Measurements from ENCODE around the gene GLTP. TPM values are rescaled to one million over a fixed set of nuclear protein-coding genes. Genes with fewer than 3 reads are reported as not detected.

The GLTP gene
- total and polyA plus RNA-seq, 4 experiments from 2014 or later: 23.6 to 48.1 (median 24.0) TPM

- Histone ChIP-seq H3K9me3 (ENCODE audit: control insufficient read depth in 1 of 2, low read length in 2 of 2) (no peaks in the 10 kb centered on the region), H3K27ac (ENCODE audit: low read depth, low read length) (no peak overlapping the region), H3K4me3 (ENCODE audit: low read length in 2 of 2) (no peak overlapping the region), H3K27me3 (ENCODE audit: insufficient read depth, low read length) (no peaks in the 10 kb centered on the region), H3K36me3 (ENCODE audit: insufficient read depth, low read length) (peaks cover 67% of the 10 kb centered on the region), H3K4me1 (ENCODE audit: insufficient read depth, low read length) (no peaks in the 10 kb centered on the region)
- Mint-ChIP-seq H3K27me3 (no peaks in the 10 kb centered on the region), H3K36me3 (peaks cover 59 to 90% of the 10 kb centered on the region in 2 donors), H3K27ac (peak overlapping the region in 2 of 7 donors; percentile 38 to 89), H3K4me1 (peaks cover 0 to 3% (median 0%) of the 10 kb centered on the region in 4 donors), H3K4me3 (no peak overlapping the region), H3K9me3 (no peaks in the 10 kb centered on the region)
- no peak for DNase-seq
- POLR2A ChIA-PET (ENCODE audit: partially characterized antibody): no interaction called here
- CTCF ChIA-PET (ENCODE audit: partially characterized antibody): interaction anchor here (0.6 to 1.6 kb wide), 2 partner anchors 63 to 71 kb away, joined by 4 to 5 read pairs; no protein-coding TSS in a partner anchor
- intact Hi-C loops (cut with micrococcal nuclease): no loop called here
Observed at GRCh38 chr12:109916045-109916444, 35.7 kb upstream of the GLTP start.

- Histone ChIP-seq H3K36me3 (ENCODE audit: insufficient read depth, low read length) (peaks cover 65% of the 10 kb centered on the region), H3K9me3 (ENCODE audit: control insufficient read depth in 1 of 2, low read length in 2 of 2) (no peaks in the 10 kb centered on the region), H3K27me3 (ENCODE audit: insufficient read depth, low read length) (no peaks in the 10 kb centered on the region), H3K27ac (ENCODE audit: low read depth, low read length) (no peak overlapping the region), H3K4me3 (ENCODE audit: low read length in 2 of 2) (no peak overlapping the region), H3K4me1 (ENCODE audit: insufficient read depth, low read length) (no peaks in the 10 kb centered on the region)
- H3K4me3 Mint-ChIP-seq: no peak overlapping the region
- H3K4me1 Mint-ChIP-seq: peaks cover 0 to 4% (median 0%) of the 10 kb centered on the region in 4 donors
- POLR2A ChIA-PET (ENCODE audit: partially characterized antibody): no interaction called here
- H3K36me3 Mint-ChIP-seq: peaks cover 58 to 90% of the 10 kb centered on the region in 2 donors
- CTCF ChIA-PET (ENCODE audit: partially characterized antibody): interaction anchor here (0.6 to 1.6 kb wide), 2 partner anchors 64 to 70 kb away, joined by 4 to 5 read pairs; no protein-coding TSS in a partner anchor
- no peak for DNase-seq
- H3K9me3 Mint-ChIP-seq: no peaks in the 10 kb centered on the region
- no peaks in the 10 kb centered on the region for H3K27me3 Mint-ChIP-seq
- H3K27ac Mint-ChIP-seq: peak overlapping the region in 3 of 7 donors; percentile 38 to 89 (median 85)
- intact Hi-C loops (cut with micrococcal nuclease): no loop called here
Observed at GRCh38 chr12:109915171-109916040, 35.1 kb upstream of the GLTP start.

- Mint-ChIP-seq H3K4me3 (no peak overlapping the region), H3K4me1 (peaks cover 0 to 4% (median 0%) of the 10 kb centered on the region in 4 donors), H3K36me3 (peaks cover 52 to 82% of the 10 kb centered on the region in 2 donors), H3K27me3 (no peaks in the 10 kb centered on the region), H3K9me3 (no peaks in the 10 kb centered on the region), H3K27ac (peak overlapping the region in 3 of 7 donors; percentile 36 to 44 (median 43))
- no peaks in the 10 kb centered on the region for H3K4me1 ChIP-seq (ENCODE audit: insufficient read depth, low read length)
- no peaks in the 10 kb centered on the region for H3K9me3 ChIP-seq (ENCODE audit: control insufficient read depth in 1 of 2, low read length in 2 of 2)
- ChIA-PET CTCF (ENCODE audit: partially characterized antibody) (interaction anchor here (2.4 kb wide), 1 partner anchor 61 kb away, joined by 7 read pairs; no protein-coding TSS in a partner anchor), POLR2A (ENCODE audit: partially characterized antibody) (no interaction called here)
- H3K36me3 ChIP-seq (ENCODE audit: insufficient read depth, low read length): peaks cover 56% of the 10 kb centered on the region
- no peaks in the 10 kb centered on the region for H3K27me3 ChIP-seq (ENCODE audit: insufficient read depth, low read length)
- DNase-seq: no peak
- no peak overlapping the region for H3K4me3 ChIP-seq (ENCODE audit: low read length in 2 of 2)
- intact Hi-C loops (cut with micrococcal nuclease): no loop called here
- no peak overlapping the region for H3K27ac ChIP-seq (ENCODE audit: low read depth, low read length)
Observed at GRCh38 chr12:109914461-109914860, 34.1 kb upstream of the GLTP start.

GRCh38 chr12:109912855-109913321 lies 32.5 kb upstream of the GLTP start:
- Histone ChIP-seq H3K9me3 (ENCODE audit: control insufficient read depth in 1 of 2, low read length in 2 of 2) (no peaks in the 10 kb centered on the region), H3K36me3 (ENCODE audit: insufficient read depth, low read length) (peaks cover 64% of the 10 kb centered on the region), H3K27ac (ENCODE audit: low read depth, low read length) (no peak overlapping the region), H3K4me3 (ENCODE audit: low read length in 2 of 2) (no peak overlapping the region), H3K27me3 (ENCODE audit: insufficient read depth, low read length) (no peaks in the 10 kb centered on the region), H3K4me1 (ENCODE audit: insufficient read depth, low read length) (no peaks in the 10 kb centered on the region)
- CTCF ChIA-PET (ENCODE audit: partially characterized antibody): interaction anchor here (0.7 to 2.4 kb wide), 4 partner anchors 13 to 68 kb away, joined by 3 to 7 read pairs (median 4); no protein-coding TSS in a partner anchor
- DNase-seq: no peak
- H3K4me1 Mint-ChIP-seq: peaks cover 0 to 4% (median 0%) of the 10 kb centered on the region in 4 donors
- H3K27me3 Mint-ChIP-seq: no peaks in the 10 kb centered on the region
- intact Hi-C loops (cut with micrococcal nuclease): no loop called here
- peak overlapping the region in 3 of 7 donors; percentile 51 to 73 (median 65) for H3K27ac Mint-ChIP-seq
- H3K36me3 Mint-ChIP-seq: peaks cover 61 to 84% of the 10 kb centered on the region in 2 donors
- H3K4me3 Mint-ChIP-seq: no peak overlapping the region
- H3K9me3 Mint-ChIP-seq: no peaks in the 10 kb centered on the region
- POLR2A ChIA-PET (ENCODE audit: partially characterized antibody): no interaction called here

- peak in 1 of 5 donors; percentile 8 for DNase-seq
- peaks cover 64% of the 10 kb centered on the region for H3K36me3 ChIP-seq (ENCODE audit: insufficient read depth, low read length)
- no peak overlapping the region for H3K4me3 Mint-ChIP-seq
- POLR2A ChIA-PET (ENCODE audit: partially characterized antibody): interaction anchor here (1.1 to 1.6 kb wide), 2 partner anchors 11 to 13 kb away, joined by 3 to 7 read pairs; partner anchors contain the start of gene TCHP
- no peak overlapping the region for H3K27ac ChIP-seq (ENCODE audit: low read depth, low read length)
- H3K27ac Mint-ChIP-seq: peak overlapping the region in 4 of 7 donors; percentile 15 to 54 (median 31)
- H3K27me3 ChIP-seq (ENCODE audit: insufficient read depth, low read length): no peaks in the 10 kb centered on the region
- no peaks in the 10 kb centered on the region for H3K27me3 Mint-ChIP-seq
- H3K4me1 ChIP-seq (ENCODE audit: insufficient read depth, low read length): no peaks in the 10 kb centered on the region
- no peaks in the 10 kb centered on the region for H3K9me3 ChIP-seq (ENCODE audit: control insufficient read depth in 1 of 2, low read length in 2 of 2)
- peaks cover 0 to 4% (median 2%) of the 10 kb centered on the region in 4 donors for H3K4me1 Mint-ChIP-seq
- H3K4me3 ChIP-seq (ENCODE audit: low read length in 2 of 2): no peak overlapping the region
- CTCF ChIA-PET (ENCODE audit: partially characterized antibody): interaction anchor here (1.2 kb wide), 1 partner anchor 10 kb away, joined by 4 read pairs; no protein-coding TSS in a partner anchor
- intact Hi-C loops (cut with micrococcal nuclease): no loop called here
- no peaks in the 10 kb centered on the region for H3K9me3 Mint-ChIP-seq
- H3K36me3 Mint-ChIP-seq: peaks cover 56 to 81% of the 10 kb centered on the region in 2 donors
Observed at GRCh38 chr12:109910969-109911348, 30.6 kb upstream of the GLTP start.

- H3K4me3 Mint-ChIP-seq: no peak overlapping the region
Observed at GRCh38 chr12:109910254-109910968, 30.1 kb upstream of the GLTP start.

More at GRCh38 chr12:109910254-109910968, 30.1 kb upstream of the GLTP start:
- Histone ChIP-seq H3K4me3 (ENCODE audit: low read length in 2 of 2) (no peak overlapping the region), H3K27ac (ENCODE audit: low read depth, low read length) (no peak overlapping the region), H3K9me3 (ENCODE audit: control insufficient read depth in 1 of 2, low read length in 2 of 2) (no peaks in the 10 kb centered on the region), H3K4me1 (ENCODE audit: insufficient read depth, low read length) (no peaks in the 10 kb centered on the region), H3K36me3 (ENCODE audit: insufficient read depth, low read length) (peaks cover 64% of the 10 kb centered on the region), H3K27me3 (ENCODE audit: insufficient read depth, low read length) (no peaks in the 10 kb centered on the region)
- no peaks in the 10 kb centered on the region for H3K9me3 Mint-ChIP-seq
- peaks cover 54 to 81% of the 10 kb centered on the region in 2 donors for H3K36me3 Mint-ChIP-seq
- ChIA-PET POLR2A (ENCODE audit: partially characterized antibody) (interaction anchor here (1.1 to 1.6 kb wide), 2 partner anchors 10 to 13 kb away, joined by 3 to 7 read pairs; partner anchors contain the start of gene TCHP), CTCF (ENCODE audit: partially characterized antibody) (interaction anchor here (0.6 to 1.5 kb wide), 3 partner anchors 45 to 695 kb away, joined by 3 to 5 read pairs (median 3); no protein-coding TSS in a partner anchor)
- H3K27me3 Mint-ChIP-seq: no peaks in the 10 kb centered on the region
- H3K4me1 Mint-ChIP-seq: peaks cover 0 to 4% (median 2%) of the 10 kb centered on the region in 4 donors
- intact Hi-C loops (cut with micrococcal nuclease): no loop called here
- H3K27ac Mint-ChIP-seq: peak overlapping the region in 3 of 7 donors; percentile 15 to 54 (median 27)
- DNase-seq: no peak
